Aorta (tissue), 5 donors: ENCODE measurements around the gene ASIC5. TPM values are rescaled to one million over a fixed set of nuclear protein-coding genes. Genes with fewer than 3 reads are reported as not detected.

Experiments used
- ATAC-seq: fragments of 200-7000 bp; cut with Tn5 transposase; one replicate; pipeline ENCODE4 v1.9.1; 2022; ENCODE audit warnings: moderate library complexity; ENCODE audit not compliant: low FRiP score
- DNase-seq, 2 donors: peaks; one replicate each; pipeline ENCODE4 v3.0.0-alpha.2; 2020
- H3K27ac ChIP-seq, 2 donors: one replicate each; pipeline ENCODE4 v1.5.1; 2013; ENCODE audit warnings: low read length in 2 of 2, mild to moderate bottlenecking in 2 of 2, moderate library complexity in 2 of 2, control low read depth in 1 of 2, inconsistent platforms in 1 of 2, low read depth in 1 of 2
- H3K27me3 ChIP-seq, 2 donors: one replicate each; pipeline ENCODE4 v1.6.1; 2013; ENCODE audit warnings: control low read depth in 1 of 2, low read length in 1 of 2, mild to moderate bottlenecking in 1 of 2, moderate library complexity in 1 of 2; ENCODE audit not compliant: insufficient read depth in 2 of 2, control insufficient read depth in 1 of 2
- H3K36me3 ChIP-seq, 2 donors: one replicate each; pipeline ENCODE4 v1.6.1; 2013; ENCODE audit warnings: control low read depth in 1 of 2, low read length in 1 of 2, mild to moderate bottlenecking in 1 of 2; ENCODE audit not compliant: insufficient read depth in 2 of 2, control insufficient read depth in 1 of 2
- H3K4me1 ChIP-seq, 2 donors: one replicate each; pipeline ENCODE4 v1.6.1; 2013; ENCODE audit warnings: low read length in 2 of 2, control low read depth in 1 of 2, mild to moderate bottlenecking in 1 of 2, moderate library complexity in 1 of 2; ENCODE audit not compliant: insufficient read depth in 2 of 2, control insufficient read depth in 1 of 2
- H3K4me3 ChIP-seq, 2 donors: one replicate each; pipeline ENCODE4 v1.5.1; 2013; ENCODE audit warnings: low read length in 2 of 2, control low read depth in 1 of 2, mild to moderate bottlenecking in 1 of 2
- H3K9me3 ChIP-seq: one replicate; pipeline ENCODE4 v1.6.1; 2013; ENCODE audit warnings: mild to moderate bottlenecking, low read length; ENCODE audit not compliant: control insufficient read depth
- WGBS, 2 donors: extraction: QIAGEN DNeasy Blood & Tissue Kit; methylation state at CpG; one replicate each; pipeline ENCODE4 v1.1.7; 2013; 5-methylcytosine and 5-hydroxymethylcytosine counted together
- intact Hi-C, 2 donors: fragments of 100-400 bp; cut with DNase I; formaldehyde crosslinking; loops; one replicate each; pipeline versions ENCODE4 v1.14.2 to v1.15.0; 2022
- polyA plus RNA-seq, 2 donors: library from polyadenylated mRNA; stranded (reverse); fragments of 200-250 nt; gene quantifications; one replicate each; pipeline ENCODE4 v1.2.3, GENCODE V29; 2013
- total RNA-seq, 2 donors: library from RNA; stranded (reverse); fragmentation: NEBNext Ultra II Directional; extraction: Animal tissue kit (Norgen Biotek cat#: 25700); gene quantifications; one replicate each; pipeline ENCODE4 v1.2.1, GENCODE V29; 2021
- donor health status: healthy with polysubstance abuse.
- donor health status: Bipolar disorder and iron deficiency.
- donor health status: DM: no; HTN: no; CAD: no.
- donor health status: DM: no; HTN: no; CAD: no.
- donor health status: DM: yes; HTN: yes; CAD: no.

Gene ASIC5
- total and polyA plus RNA-seq, 4 donors: not detected

DNA sequence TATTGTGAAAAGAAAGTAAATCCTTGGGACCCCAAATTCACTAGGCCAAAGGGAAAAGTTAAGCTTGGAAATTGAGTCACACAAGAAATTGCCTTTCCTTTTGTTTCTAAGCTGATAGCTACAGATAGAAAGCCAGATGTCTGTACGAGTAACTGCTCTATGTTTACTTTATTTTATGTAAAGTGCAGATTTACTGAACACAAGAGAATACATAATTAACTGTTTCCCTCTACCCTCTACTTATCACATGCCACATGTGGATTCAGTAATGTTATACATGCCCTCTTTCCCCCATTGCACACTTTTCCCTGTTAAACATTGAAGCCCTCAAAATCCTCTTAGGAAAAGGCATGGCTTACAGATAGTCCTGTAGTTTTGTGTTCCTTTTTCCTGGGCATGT is 21.0 kb upstream of the ASIC5 start:
- no peaks in the 10 kb centered on the region for H3K9me3 ChIP-seq
- no peaks in the 10 kb centered on the region for H3K4me1 ChIP-seq
- WGBS, 2 donors: 84 to 92% methylated on average over 1 of the region's 1 CpG
- DNase-seq (no peak), ATAC-seq (no peak)
- intact Hi-C loops: no loop called here
- no peaks in the 10 kb centered on the region for H3K36me3 ChIP-seq
- no peak overlapping the region for H3K4me3 ChIP-seq
- H3K27ac ChIP-seq: no peak overlapping the region
- no peaks in the 10 kb centered on the region for H3K27me3 ChIP-seq

- Histone ChIP-seq H3K36me3 (no peaks in the 10 kb centered on the region), H3K27me3 (no peaks in the 10 kb centered on the region), H3K4me3 (no peak overlapping the region), H3K9me3 (no peaks in the 10 kb centered on the region), H3K4me1 (no peaks in the 10 kb centered on the region), H3K27ac (no peak overlapping the region)
- ATAC-seq (no peak), DNase-seq (no peak)
- WGBS, 2 donors: 57 to 61% methylated on average over 6 of the region's 6 CpGs
- intact Hi-C loops: no loop called here
Measured at GRCh38 chr4:155885666-155886065, 19.6 kb upstream of the ASIC5 start.

DNA sequence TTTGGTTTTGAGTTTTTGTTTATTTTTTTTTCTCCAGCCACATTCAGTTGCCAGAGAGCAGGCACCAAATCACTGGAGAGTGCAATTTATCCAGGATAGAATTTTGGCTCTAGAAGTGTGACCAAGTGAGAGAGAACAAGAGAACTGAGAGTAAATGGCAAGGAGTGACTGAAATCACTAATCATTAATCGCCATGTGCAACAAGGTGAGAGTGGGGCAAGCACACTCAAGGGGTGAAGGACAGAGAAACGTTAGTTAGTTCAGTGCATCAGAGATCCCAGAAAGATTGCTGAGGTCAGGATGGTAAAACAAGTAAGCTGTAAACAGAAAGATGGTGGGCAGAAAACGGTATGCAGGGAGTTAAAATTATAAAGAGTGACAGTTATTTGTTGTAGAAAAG is 17.8 kb upstream of the ASIC5 start:
- no peak for ATAC-seq
- 89 to 90% methylated on average over 3 of the region's 3 CpGs for WGBS, 2 donors
- intact Hi-C loops: no loop called here

DNA sequence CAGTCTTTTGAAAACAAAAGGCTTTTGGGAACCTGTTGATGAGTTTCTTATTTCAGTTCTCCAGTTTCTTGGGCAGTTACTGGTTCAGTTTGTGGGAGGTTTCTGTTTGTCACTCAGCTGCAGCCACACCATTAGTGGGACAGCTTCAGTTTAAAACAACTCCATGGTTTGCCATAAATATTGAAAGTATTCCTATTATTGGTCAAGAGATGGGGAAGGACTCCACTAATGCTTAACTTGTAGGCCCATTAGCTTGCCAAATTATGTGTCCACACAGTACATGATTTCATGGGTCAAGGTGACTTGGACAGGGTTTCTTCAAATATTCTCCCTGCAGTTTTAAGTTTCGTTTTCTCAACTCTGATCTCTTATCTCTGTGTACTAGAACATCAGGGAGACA is 15.5 kb upstream of the ASIC5 start:
- Histone ChIP-seq H3K27me3 (no peaks in the 10 kb centered on the region), H3K36me3 (no peaks in the 10 kb centered on the region), H3K9me3 (no peaks in the 10 kb centered on the region), H3K4me1 (no peaks in the 10 kb centered on the region), H3K27ac (no peak overlapping the region), H3K4me3 (no peak overlapping the region)
- whole genome bisulfite sequencing, 2 donors: 81 to 90% methylated on average over 1 of the region's 1 CpG
- ATAC-seq (no peak), DNase-seq (no peak)
- intact Hi-C loops: no loop called here

More for the DNA sequence above, 17.8 kb upstream of the ASIC5 start:
- no peaks in the 10 kb centered on the region for H3K9me3 ChIP-seq
- no peak overlapping the region for H3K27ac ChIP-seq
- H3K4me3 ChIP-seq: no peak overlapping the region
- H3K36me3 ChIP-seq: no peaks in the 10 kb centered on the region
- H3K27me3 ChIP-seq: no peaks in the 10 kb centered on the region
- no peaks in the 10 kb centered on the region for H3K4me1 ChIP-seq
- DNase-seq: no peak

DNA sequence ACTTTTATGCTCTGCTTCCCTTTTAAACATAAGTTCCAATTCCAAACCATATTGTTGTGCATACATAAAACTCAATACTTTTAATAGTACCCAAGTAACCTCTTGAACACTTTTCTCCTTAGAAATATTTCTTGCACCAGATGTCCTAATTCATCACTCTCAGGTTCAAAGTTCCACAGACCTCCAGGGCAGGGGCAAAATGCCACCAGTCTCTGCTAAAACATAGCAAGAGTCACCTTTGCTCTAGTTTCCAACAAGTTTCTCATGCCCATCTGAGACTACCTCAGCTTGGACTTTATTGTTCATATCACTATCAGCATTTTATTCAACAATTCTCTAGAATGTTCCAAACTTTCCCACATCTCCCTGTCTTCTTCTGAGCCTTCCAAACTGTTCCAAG is 13.7 kb upstream of the ASIC5 start:
- intact Hi-C loops: no loop called here
- no peak overlapping the region for H3K27ac ChIP-seq
- no peak overlapping the region for H3K4me3 ChIP-seq
- ATAC-seq: no peak
- DNase-seq: no peak
- H3K9me3 ChIP-seq: no peaks in the 10 kb centered on the region
- H3K36me3 ChIP-seq: no peaks in the 10 kb centered on the region
- no peaks in the 10 kb centered on the region for H3K4me1 ChIP-seq
- H3K27me3 ChIP-seq: no peaks in the 10 kb centered on the region

DNA sequence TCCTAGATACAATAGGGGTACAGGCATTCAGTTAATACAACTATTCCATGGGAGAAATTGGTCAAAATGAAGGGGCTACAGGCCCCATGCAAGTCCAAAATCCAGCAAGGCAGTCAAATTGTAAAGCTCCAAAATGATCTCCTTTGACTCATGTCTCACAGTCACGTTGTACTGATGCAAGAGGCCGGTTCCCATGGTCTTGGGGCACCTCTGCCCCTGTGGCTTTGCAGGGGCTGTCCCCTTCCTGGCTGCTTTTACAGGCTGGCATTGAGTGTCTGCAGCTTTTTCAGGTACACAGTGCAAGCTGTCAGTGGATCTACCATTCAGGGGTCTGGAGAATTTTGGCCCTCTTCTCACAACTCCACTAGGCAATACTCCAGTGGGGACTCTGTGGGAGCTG is 12.5 kb upstream of the ASIC5 start:
- Histone ChIP-seq H3K27me3 (no peaks in the 10 kb centered on the region), H3K4me3 (no peak overlapping the region), H3K27ac (no peak overlapping the region), H3K9me3 (no peaks in the 10 kb centered on the region), H3K4me1 (no peaks in the 10 kb centered on the region), H3K36me3 (no peaks in the 10 kb centered on the region)
- DNase-seq (no peak), ATAC-seq (no peak)
- WGBS, 2 donors: 36 to 38% methylated on average over 2 of the region's 2 CpGs
- intact Hi-C loops: no loop called here

DNA sequence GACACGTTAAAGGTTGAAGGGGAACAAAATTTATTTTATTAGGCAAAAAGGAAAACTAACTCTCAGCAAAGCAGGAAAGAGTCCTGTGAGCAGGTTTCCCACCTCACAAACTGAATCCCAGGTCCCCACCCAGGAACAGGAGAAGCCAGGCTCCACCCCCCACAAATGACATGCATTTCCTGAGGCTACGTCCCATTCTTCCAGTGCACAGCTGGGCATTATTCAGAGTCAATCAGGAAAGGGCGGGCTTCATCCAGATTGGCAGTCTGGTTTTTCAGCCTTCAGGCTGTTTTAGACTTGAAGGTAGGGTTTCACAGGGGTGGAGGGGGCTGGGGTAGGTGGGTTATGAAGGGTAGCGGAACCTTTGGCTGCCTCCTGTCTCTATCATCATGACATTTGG is 11.9 kb upstream of the ASIC5 start:
- 88 to 90% methylated on average over 4 of the region's 4 CpGs for WGBS, 2 donors
- H3K4me1 ChIP-seq: no peaks in the 10 kb centered on the region
- intact Hi-C loops: no loop called here
- ATAC-seq (no peak), DNase-seq (no peak)
- no peaks in the 10 kb centered on the region for H3K36me3 ChIP-seq
- no peak overlapping the region for H3K27ac ChIP-seq
- no peaks in the 10 kb centered on the region for H3K9me3 ChIP-seq
- H3K4me3 ChIP-seq: no peak overlapping the region
- H3K27me3 ChIP-seq: no peaks in the 10 kb centered on the region

- H3K36me3 ChIP-seq: no peaks in the 10 kb centered on the region
- no peaks in the 10 kb centered on the region for H3K9me3 ChIP-seq
- intact Hi-C loops: no loop called here
- H3K4me1 ChIP-seq: no peaks in the 10 kb centered on the region
- DNase-seq (no peak), ATAC-seq (no peak)
- WGBS, 2 donors: 95 to 97% methylated on average over 1 of the region's 1 CpG
- H3K4me3 ChIP-seq: no peak overlapping the region
- no peak overlapping the region for H3K27ac ChIP-seq
- H3K27me3 ChIP-seq: no peaks in the 10 kb centered on the region
Measured at GRCh38 chr4:155875878-155876277, 9.8 kb upstream of the ASIC5 start.

GRCh38 chr4:155855897-155856296 is 10.2 kb downstream of the ASIC5 start:
- no peaks in the 10 kb centered on the region for H3K9me3 ChIP-seq
- 79 to 83% methylated on average over 2 of the region's 2 CpGs for WGBS, 2 donors
- peaks cover 0 to 1% of the 10 kb centered on the region in 2 donors for H3K27me3 ChIP-seq
- H3K4me3 ChIP-seq: no peak overlapping the region
- DNase-seq (no peak), ATAC-seq (no peak)
- H3K27ac ChIP-seq: no peak overlapping the region
- no peaks in the 10 kb centered on the region for H3K4me1 ChIP-seq
- H3K36me3 ChIP-seq: no peaks in the 10 kb centered on the region
- intact Hi-C loops: no loop called here
